ENCODE data around the gene BRAP. TPM values are rescaled to one million over a fixed set of nuclear protein-coding genes. Genes with fewer than 3 reads are reported as not detected.
"Not testable (repeated sequence)": the region's sequence is repeated elsewhere in the genome, so short reads cannot be mapped to it uniquely, and the experiment has no call there.

BRAP gene
- total RNA-seq, 2 experiments from 2014 or later: 19.6 to 20.4 TPM

- Mint-ChIP-seq H3K36me3 (ENCODE audit: low read depth) (peaks cover 16% of the 10 kb centered on the region), H3K27me3 (ENCODE audit: low read depth) (no peaks in the 10 kb centered on the region), H3K4me1 (ENCODE audit: low read depth) (no peaks in the 10 kb centered on the region), H3K4me3 (no peak overlapping the region), H3K9me3 (ENCODE audit: insufficient read depth) (no peaks in the 10 kb centered on the region), H3K27ac (no peak overlapping the region)
- POLR2A ChIA-PET: no interaction called here
- DNase-seq: no peak
- CTCF ChIA-PET: interaction anchor here (2.1 kb wide), 1 partner anchor 113 kb away, joined by 9 read pairs; no protein-coding TSS in a partner anchor
- ATAC-seq: no peak
Observed at GRCh38 chr12:111699962-111700361, 14.2 kb upstream of the BRAP start.

- H3K27ac Mint-ChIP-seq: no peak overlapping the region
- CTCF ChIA-PET: interaction anchor here (1.8 kb wide), 2 partner anchors 12 to 119 kb away, joined by 3 to 11 read pairs; no protein-coding TSS in a partner anchor
- no peak for ATAC-seq
Observed at GRCh38 chr12:111693818-111694217, 8.1 kb upstream of the BRAP start.

DNA sequence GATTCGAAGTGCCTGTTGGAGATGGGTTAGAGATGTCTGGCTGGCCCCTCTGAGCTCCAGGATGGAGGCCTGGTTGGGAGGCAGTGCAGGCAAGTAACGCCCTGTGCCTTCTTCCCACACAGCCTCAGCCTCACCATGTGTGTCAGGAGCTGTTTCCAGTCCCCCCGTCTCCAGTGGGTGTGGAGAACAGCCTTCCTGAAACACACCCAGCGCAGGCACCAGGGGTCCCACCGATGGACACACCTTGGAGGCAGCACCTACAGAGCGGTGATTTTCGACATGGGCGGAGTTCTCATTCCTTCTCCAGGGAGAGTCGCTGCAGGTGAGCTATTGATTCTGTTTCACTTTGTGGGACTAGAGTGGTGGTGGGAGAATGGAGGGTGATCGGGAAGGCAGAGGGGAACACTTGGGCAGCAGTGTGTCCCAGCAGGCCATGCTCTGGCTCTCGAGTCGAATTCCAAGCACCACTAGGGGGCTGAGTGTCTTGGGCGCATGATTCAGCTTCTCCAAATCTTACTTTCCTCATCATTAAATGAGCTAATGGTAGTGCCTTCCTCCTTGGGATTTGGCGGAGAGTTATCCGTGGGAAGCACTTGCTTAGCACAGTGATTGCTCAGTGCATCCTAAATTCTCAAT, 6.9 kb upstream of the BRAP start:
- peaks cover under 1% of the 10 kb centered on the region for H3K4me1 Mint-ChIP-seq (ENCODE audit: low read depth)
- no peak overlapping the region for H3K27ac Mint-ChIP-seq
- ChIA-PET CTCF (interaction anchor here (1.8 kb wide), 1 partner anchor 120 kb away, joined by 11 read pairs; no protein-coding TSS in a partner anchor), POLR2A (no interaction called here)
- H3K9me3 Mint-ChIP-seq (ENCODE audit: insufficient read depth): no peaks in the 10 kb centered on the region
- ATAC-seq (no peak), DNase-seq (peak; percentile 26)
- H3K27me3 Mint-ChIP-seq (ENCODE audit: low read depth): no peaks in the 10 kb centered on the region
- H3K36me3 Mint-ChIP-seq (ENCODE audit: low read depth): peaks cover 15% of the 10 kb centered on the region
- H3K4me3 Mint-ChIP-seq: no peak overlapping the region

More at GRCh38 chr12:111693818-111694217, 8.1 kb upstream of the BRAP start:
- no peaks in the 10 kb centered on the region for H3K9me3 Mint-ChIP-seq (ENCODE audit: insufficient read depth)
- H3K4me1 Mint-ChIP-seq (ENCODE audit: low read depth): no peaks in the 10 kb centered on the region
- H3K36me3 Mint-ChIP-seq (ENCODE audit: low read depth): peaks cover 17% of the 10 kb centered on the region
- no peaks in the 10 kb centered on the region for H3K27me3 Mint-ChIP-seq (ENCODE audit: low read depth)
- POLR2A ChIA-PET: no interaction called here
- no peak for DNase-seq
- H3K4me3 Mint-ChIP-seq: no peak overlapping the region

DNA sequence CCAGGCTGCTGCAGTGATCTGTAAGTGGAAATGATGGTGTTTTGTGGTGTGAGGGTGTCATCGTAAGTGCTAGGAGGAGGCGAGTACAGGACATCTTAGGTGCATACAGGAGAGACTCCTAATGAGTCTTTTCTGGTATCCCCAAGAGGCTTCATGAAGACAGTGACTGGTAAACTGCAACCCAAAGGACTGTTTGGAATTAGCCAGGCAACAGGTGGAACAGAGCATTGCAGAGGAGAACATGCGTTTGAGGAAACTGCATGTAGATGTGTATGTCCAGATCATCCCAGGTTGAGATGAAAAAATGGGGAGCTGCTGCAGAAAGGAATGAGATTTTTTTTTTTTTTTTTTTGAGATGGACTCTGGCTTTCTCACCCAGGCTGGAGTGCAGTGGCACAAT, 5.5 kb upstream of the BRAP start:
- CTCF ChIA-PET: interaction anchor here (0.9 kb wide), 1 partner anchor 122 kb away, joined by 5 read pairs; no protein-coding TSS in a partner anchor
- Mint-ChIP-seq H3K27ac (no peak overlapping the region), H3K4me1 (ENCODE audit: low read depth) (peaks cover 15% of the 10 kb centered on the region), H3K9me3 (ENCODE audit: insufficient read depth) (no peaks in the 10 kb centered on the region), H3K4me3 (no peak overlapping the region), H3K36me3 (ENCODE audit: low read depth) (peaks cover 16% of the 10 kb centered on the region), H3K27me3 (ENCODE audit: low read depth) (no peaks in the 10 kb centered on the region)
- POLR2A ChIA-PET: interaction anchor here (0.6 kb wide), 1 partner anchor 1731 kb away, joined by 3 read pairs; the partner anchor contains the start of gene SDSL
- ATAC-seq (no peak), DNase-seq (no peak)

DNA sequence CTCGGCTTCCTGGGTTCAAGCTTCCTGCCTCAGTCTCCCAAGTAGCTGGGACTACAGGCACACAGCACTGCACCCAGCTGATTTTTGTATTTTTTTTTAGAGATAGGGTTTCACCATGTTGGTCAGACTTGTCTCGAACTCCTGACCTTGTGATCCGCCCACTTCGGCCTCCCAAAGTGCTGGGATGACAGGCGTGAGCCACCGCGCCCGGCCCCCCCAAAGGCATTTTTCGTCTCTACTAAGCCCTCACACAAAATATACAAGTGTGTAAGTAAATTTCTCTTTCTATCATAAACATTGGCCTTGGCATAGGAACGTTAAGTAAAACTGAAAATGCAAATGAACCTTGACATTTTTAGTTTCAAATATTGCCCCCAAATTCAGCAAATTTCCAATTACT, 2.2 kb upstream of the BRAP start:
- peaks cover 19% of the 10 kb centered on the region for H3K36me3 Mint-ChIP-seq (ENCODE audit: low read depth)
- ATAC-seq: no peak
- H3K27ac Mint-ChIP-seq: no peak overlapping the region
- DNase-seq: no peak
- ChIA-PET CTCF (no interaction called here), POLR2A (no interaction called here)
- no peaks in the 10 kb centered on the region for H3K9me3 Mint-ChIP-seq (ENCODE audit: insufficient read depth)
- no peaks in the 10 kb centered on the region for H3K27me3 Mint-ChIP-seq (ENCODE audit: low read depth)
- H3K4me3 Mint-ChIP-seq: no peak overlapping the region
- peaks cover 30% of the 10 kb centered on the region for H3K4me1 Mint-ChIP-seq (ENCODE audit: low read depth)

- ChIA-PET CTCF (interaction anchor here (2.4 kb wide), 1 partner anchor 125 kb away, joined by 21 read pairs; no protein-coding TSS in a partner anchor), POLR2A (no interaction called here)
- Mint-ChIP-seq H3K27ac (peak overlapping the region; percentile 97), H3K4me1 (ENCODE audit: low read depth) (peaks cover 31% of the 10 kb centered on the region), H3K27me3 (ENCODE audit: low read depth) (no peaks in the 10 kb centered on the region), H3K9me3 (ENCODE audit: insufficient read depth) (no peaks in the 10 kb centered on the region), H3K36me3 (ENCODE audit: low read depth) (peaks cover 21% of the 10 kb centered on the region), H3K4me3 (peak overlapping the region; percentile 97)
- ATAC-seq (no peak), DNase-seq (peak; percentile 40)
Observed at GRCh38 chr12:111687255-111687654, 1.5 kb upstream of the BRAP start.

- peak overlapping the region; percentile 97 for H3K27ac Mint-ChIP-seq
- no peak for ATAC-seq
- H3K9me3 Mint-ChIP-seq (ENCODE audit: insufficient read depth): no peaks in the 10 kb centered on the region
- H3K36me3 Mint-ChIP-seq (ENCODE audit: low read depth): peaks cover 24% of the 10 kb centered on the region
- DNase-seq: no peak
- CTCF ChIA-PET: interaction anchor here (1.7 to 3.8 kb wide), 3 partner anchors 126 to 290 kb away, joined by 4 to 21 read pairs (median 14); no protein-coding TSS in a partner anchor
- peak overlapping the region; percentile 97 for H3K4me3 Mint-ChIP-seq
- H3K4me1 Mint-ChIP-seq (ENCODE audit: low read depth): peaks cover 31% of the 10 kb centered on the region
- POLR2A ChIA-PET: interaction anchor here (0.7 to 2.0 kb wide), 12 partner anchors 11 to 1218 kb away, joined by 3 to 14 read pairs (median 3); partner anchors contain the start of genes FAM216A, GPN3 and MAPKAPK5
- no peaks in the 10 kb centered on the region for H3K27me3 Mint-ChIP-seq (ENCODE audit: low read depth)
Observed at GRCh38 chr12:111686574-111687105, 884 bp upstream of the BRAP start.

DNA sequence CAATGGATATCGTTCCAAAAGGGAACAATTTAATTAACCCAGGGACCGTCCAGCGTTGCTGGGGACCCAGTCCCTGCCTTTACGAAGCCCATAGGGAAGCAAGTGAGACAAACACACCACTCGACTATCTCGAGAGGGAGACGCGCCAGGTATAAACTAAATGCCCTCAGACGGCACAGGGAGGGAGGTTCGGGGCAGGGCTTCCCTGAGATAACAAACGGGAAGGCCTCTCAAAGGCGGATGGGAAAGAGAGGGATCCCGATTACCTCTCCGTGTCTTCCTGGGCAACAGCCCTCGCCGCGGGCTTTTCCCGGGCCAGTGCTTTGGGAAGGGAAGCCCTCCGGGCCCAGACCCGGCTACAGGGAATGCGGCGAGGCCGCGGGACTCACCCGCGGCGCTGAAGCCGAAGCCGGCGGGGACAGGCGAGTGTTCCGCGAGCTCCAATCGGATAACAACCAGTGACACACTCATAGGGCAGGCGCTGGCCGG, 390 bp downstream of the BRAP start:
- ChIA-PET CTCF (interaction anchor here (0.8 to 3.8 kb wide), 5 partner anchors 23 to 289 kb away, joined by 3 to 21 read pairs (median 4); no protein-coding TSS in a partner anchor), POLR2A (interaction anchor here (0.6 to 2.0 kb wide), 22 partner anchors 9 to 1793 kb away, joined by 3 to 14 read pairs (median 3); partner anchors contain the start of genes FAM216A, GPN3 and MAPKAPK5)
- peak; percentile 37 for DNase-seq
- peak overlapping the region; percentile 97 for H3K4me3 Mint-ChIP-seq
- peaks cover 31% of the 10 kb centered on the region for H3K4me1 Mint-ChIP-seq (ENCODE audit: low read depth)
- H3K36me3 Mint-ChIP-seq (ENCODE audit: low read depth): peaks cover 28% of the 10 kb centered on the region
- no peaks in the 10 kb centered on the region for H3K27me3 Mint-ChIP-seq (ENCODE audit: low read depth)
- no peaks in the 10 kb centered on the region for H3K9me3 Mint-ChIP-seq (ENCODE audit: insufficient read depth)
- ATAC-seq: peak; percentile 11
- peak overlapping the region; percentile 97 for H3K27ac Mint-ChIP-seq

- Mint-ChIP-seq H3K36me3 (ENCODE audit: low read depth) (peaks cover 28% of the 10 kb centered on the region), H3K4me1 (ENCODE audit: low read depth) (peaks cover 31% of the 10 kb centered on the region), H3K4me3 (peak overlapping the region; percentile 97), H3K27ac (peak overlapping the region; percentile 97)
- H3K9me3 Mint-ChIP-seq (ENCODE audit: insufficient read depth); ATAC-seq; DNase-seq; H3K27me3 Mint-ChIP-seq (ENCODE audit: low read depth): not testable (repeated sequence)
- CTCF ChIA-PET: interaction anchor here (0.8 to 3.8 kb wide), 5 partner anchors 22 to 288 kb away, joined by 3 to 21 read pairs (median 7); no protein-coding TSS in a partner anchor
- POLR2A ChIA-PET: interaction anchor here (0.6 to 2.0 kb wide), 4 partner anchors 9 to 511 kb away, joined by 3 to 14 read pairs (median 4); partner anchors contain the start of gene MAPKAPK5
Observed at GRCh38 chr12:111684485-111685198, 1.1 kb downstream of the BRAP start.

GRCh38 chr12:111677186-111677585, 8.6 kb downstream of the BRAP start:
- no peak overlapping the region for H3K4me3 Mint-ChIP-seq
- POLR2A ChIA-PET: no interaction called here

GRCh38 chr12:111673503-111673902, 12.3 kb downstream of the BRAP start:
- Mint-ChIP-seq H3K4me1 (ENCODE audit: low read depth) (no peaks in the 10 kb centered on the region), H3K9me3 (ENCODE audit: insufficient read depth) (no peaks in the 10 kb centered on the region), H3K4me3 (no peak overlapping the region), H3K27me3 (ENCODE audit: low read depth) (no peaks in the 10 kb centered on the region), H3K36me3 (ENCODE audit: low read depth) (peaks cover 28% of the 10 kb centered on the region), H3K27ac (no peak overlapping the region)
- DNase-seq: no peak
- POLR2A ChIA-PET: no interaction called here
- CTCF ChIA-PET: interaction anchor here (1.0 to 1.5 kb wide), 6 partner anchors 9 to 222 kb away, joined by 3 to 5 read pairs (median 4); no protein-coding TSS in a partner anchor
- ATAC-seq: no peak

More at GRCh38 chr12:111677186-111677585, 8.6 kb downstream of the BRAP start:
- CTCF ChIA-PET: no interaction called here
- Mint-ChIP-seq H3K36me3 (ENCODE audit: low read depth) (peaks cover 35% of the 10 kb centered on the region), H3K27ac (no peak overlapping the region), H3K27me3 (ENCODE audit: low read depth) (no peaks in the 10 kb centered on the region), H3K9me3 (ENCODE audit: insufficient read depth) (no peaks in the 10 kb centered on the region), H3K4me1 (ENCODE audit: low read depth) (no peaks in the 10 kb centered on the region)
- DNase-seq (no peak), ATAC-seq (no peak)

All from activated CD8-positive, alpha-beta T cell treated with anti-CD3 and anti-CD28 coated beads, Interleukin-2, amount 10 ng/mL, durations not matched to agents 7 days and 5 days (primary cell).